ENCODE measurements around the gene CEACAM16.

The CEACAM16 gene

GRCh38 chr19:44723299-44723951 is 24.5 kb downstream of the CEACAM16 start:
- DNase-seq (ENCODE audit: insufficient read length, low spot score) (no peak), FAIRE-seq (peak; percentile 23)
- TF ChIP-seq SPI1 (IDR thresholded peaks at IDR 0.05; ENCODE audit: low read depth, low read length) (peak; percentile 66), PAX5 (IDR thresholded peaks at IDR 0.05; ENCODE audit: insufficient read depth, low read length, severe bottlenecking) (no peak), TAF1 (IDR thresholded peaks at IDR 0.05; ENCODE audit: low read depth, low read length) (no peak)

GRCh38 chr19:44723952-44724319 is 25.0 kb downstream of the CEACAM16 start:
- no peak for TF ChIP-seq PAX5 (IDR thresholded peaks at IDR 0.05; ENCODE audit: insufficient read depth, low read length, severe bottlenecking)
- no peak for TF ChIP-seq POLR2AphosphoS5 (IDR thresholded peaks at IDR 0.05; ENCODE audit: low read depth, low read length)
- TF ChIP-seq POU2F2 (IDR thresholded peaks at IDR 0.05; ENCODE audit: low read depth, low read length): no peak
- no peak for TF ChIP-seq SPI1 (IDR thresholded peaks at IDR 0.05; ENCODE audit: low read depth, low read length)
- TF ChIP-seq TAF1 (IDR thresholded peaks at IDR 0.05; ENCODE audit: low read depth, low read length): no peak
- no peak for TF ChIP-seq POLR2A (IDR thresholded peaks at IDR 0.05; ENCODE audit: low read depth, low read length)
- DNase-seq (ENCODE audit: insufficient read length, low spot score): peak; percentile 74
- no peak for FAIRE-seq

GRCh38 chr19:44725251-44725650 is 26.3 kb downstream of the CEACAM16 start:
- TF ChIP-seq POLR2AphosphoS5 (IDR thresholded peaks at IDR 0.05; ENCODE audit: low read depth, low read length): no peak
- no peak for TF ChIP-seq POU2F2 (IDR thresholded peaks at IDR 0.05; ENCODE audit: low read depth, low read length)
- TF ChIP-seq PAX5 (IDR thresholded peaks at IDR 0.05; ENCODE audit: insufficient read depth, low read length, severe bottlenecking): no peak
- TF ChIP-seq SPI1 (IDR thresholded peaks at IDR 0.05; ENCODE audit: low read depth, low read length): no peak
- no peak for TF ChIP-seq TAF1 (IDR thresholded peaks at IDR 0.05; ENCODE audit: low read depth, low read length)
- TF ChIP-seq POLR2A (IDR thresholded peaks at IDR 0.05; ENCODE audit: low read depth, low read length): no peak
- no peak for DNase-seq (ENCODE audit: insufficient read length, low spot score)
- no peak for FAIRE-seq

GRCh38 chr19:44725684-44726083 is 26.7 kb downstream of the CEACAM16 start:
- DNase-seq (ENCODE audit: insufficient read length, low spot score) (no peak), FAIRE-seq (no peak)
- TF ChIP-seq SPI1 (IDR thresholded peaks at IDR 0.05; ENCODE audit: low read depth, low read length): no peak
- no peak for TF ChIP-seq POLR2AphosphoS5 (IDR thresholded peaks at IDR 0.05; ENCODE audit: low read depth, low read length)
- no peak for TF ChIP-seq TAF1 (IDR thresholded peaks at IDR 0.05; ENCODE audit: low read depth, low read length)
- TF ChIP-seq PAX5 (IDR thresholded peaks at IDR 0.05; ENCODE audit: insufficient read depth, low read length, severe bottlenecking): no peak
- no peak for TF ChIP-seq POU2F2 (IDR thresholded peaks at IDR 0.05; ENCODE audit: low read depth, low read length)
- TF ChIP-seq POLR2A (IDR thresholded peaks at IDR 0.05; ENCODE audit: low read depth, low read length): no peak

- no peak for FAIRE-seq
Measured at GRCh38 chr19:44726465-44726864, 27.5 kb downstream of the CEACAM16 start.

GRCh38 chr19:44728178-44728577 is 29.2 kb downstream of the CEACAM16 start:
- FAIRE-seq (no peak), DNase-seq (ENCODE audit: insufficient read length, low spot score) (no peak)

More at GRCh38 chr19:44726465-44726864, 27.5 kb downstream of the CEACAM16 start:
- TF ChIP-seq PAX5 (IDR thresholded peaks at IDR 0.05; ENCODE audit: insufficient read depth, low read length, severe bottlenecking): no peak
- TF ChIP-seq POLR2AphosphoS5 (IDR thresholded peaks at IDR 0.05; ENCODE audit: low read depth, low read length): no peak
- no peak for TF ChIP-seq POLR2A (IDR thresholded peaks at IDR 0.05; ENCODE audit: low read depth, low read length)
- TF ChIP-seq POU2F2 (IDR thresholded peaks at IDR 0.05; ENCODE audit: low read depth, low read length): no peak
- TF ChIP-seq SPI1 (IDR thresholded peaks at IDR 0.05; ENCODE audit: low read depth, low read length): no peak
- DNase-seq (ENCODE audit: insufficient read length, low spot score): no peak

GRCh38 chr19:44729516-44730033 is 30.6 kb downstream of the CEACAM16 start:
- no peak for DNase-seq (ENCODE audit: insufficient read length, low spot score)
- FAIRE-seq: no peak
- TF ChIP-seq POLR2AphosphoS5 (IDR thresholded peaks at IDR 0.05; ENCODE audit: low read depth, low read length): no peak
- TF ChIP-seq SPI1 (IDR thresholded peaks at IDR 0.05; ENCODE audit: low read depth, low read length): no peak
- TF ChIP-seq TAF1 (IDR thresholded peaks at IDR 0.05; ENCODE audit: low read depth, low read length): no peak
- TF ChIP-seq POLR2A (IDR thresholded peaks at IDR 0.05; ENCODE audit: low read depth, low read length): no peak
- no peak for TF ChIP-seq POU2F2 (IDR thresholded peaks at IDR 0.05; ENCODE audit: low read depth, low read length)
- TF ChIP-seq PAX5 (IDR thresholded peaks at IDR 0.05; ENCODE audit: insufficient read depth, low read length, severe bottlenecking): no peak

More at GRCh38 chr19:44728178-44728577, 29.2 kb downstream of the CEACAM16 start:
- TF ChIP-seq TAF1 (IDR thresholded peaks at IDR 0.05; ENCODE audit: low read depth, low read length): no peak
- no peak for TF ChIP-seq POLR2AphosphoS5 (IDR thresholded peaks at IDR 0.05; ENCODE audit: low read depth, low read length)
- no peak for TF ChIP-seq POU2F2 (IDR thresholded peaks at IDR 0.05; ENCODE audit: low read depth, low read length)
- TF ChIP-seq SPI1 (IDR thresholded peaks at IDR 0.05; ENCODE audit: low read depth, low read length): no peak
- no peak for TF ChIP-seq PAX5 (IDR thresholded peaks at IDR 0.05; ENCODE audit: insufficient read depth, low read length, severe bottlenecking)
- no peak for TF ChIP-seq POLR2A (IDR thresholded peaks at IDR 0.05; ENCODE audit: low read depth, low read length)

GRCh38 chr19:44731081-44731480 is 32.1 kb downstream of the CEACAM16 start:
- FAIRE-seq (no peak), DNase-seq (ENCODE audit: insufficient read length, low spot score) (no peak)
- TF ChIP-seq TAF1 (IDR thresholded peaks at IDR 0.05; ENCODE audit: low read depth, low read length) (no peak), POU2F2 (IDR thresholded peaks at IDR 0.05; ENCODE audit: low read depth, low read length) (no peak), POLR2AphosphoS5 (IDR thresholded peaks at IDR 0.05; ENCODE audit: low read depth, low read length) (no peak), POLR2A (IDR thresholded peaks at IDR 0.05; ENCODE audit: low read depth, low read length) (no peak), SPI1 (IDR thresholded peaks at IDR 0.05; ENCODE audit: low read depth, low read length) (no peak), PAX5 (IDR thresholded peaks at IDR 0.05; ENCODE audit: insufficient read depth, low read length, severe bottlenecking) (no peak)

- no peak for FAIRE-seq
Measured at GRCh38 chr19:44731622-44732021, 32.7 kb downstream of the CEACAM16 start.

More at GRCh38 chr19:44731622-44732021, 32.7 kb downstream of the CEACAM16 start:
- no peak for TF ChIP-seq PAX5 (IDR thresholded peaks at IDR 0.05; ENCODE audit: insufficient read depth, low read length, severe bottlenecking)
- TF ChIP-seq POLR2A (IDR thresholded peaks at IDR 0.05; ENCODE audit: low read depth, low read length): no peak
- TF ChIP-seq SPI1 (IDR thresholded peaks at IDR 0.05; ENCODE audit: low read depth, low read length): no peak
- no peak for TF ChIP-seq TAF1 (IDR thresholded peaks at IDR 0.05; ENCODE audit: low read depth, low read length)
- no peak for TF ChIP-seq POU2F2 (IDR thresholded peaks at IDR 0.05; ENCODE audit: low read depth, low read length)
- TF ChIP-seq POLR2AphosphoS5 (IDR thresholded peaks at IDR 0.05; ENCODE audit: low read depth, low read length): no peak
- no peak for DNase-seq (ENCODE audit: insufficient read length, low spot score)
